Spinal cord (tissue), 10 donors: ENCODE measurements around the gene ARMC3. TPM values are rescaled to one million over a fixed set of nuclear protein-coding genes. Genes with fewer than 3 reads are reported as not detected.

Experiments used
- DNase-seq, 6 donors: peaks; one replicate each; pipeline versions ENCODE4 v3.0.0 to v3.0.0-alpha.2; 2013 to 2015; ENCODE audit warnings: low spot score in 6 of 6, low read depth in 4 of 6
- H3K27ac ChIP-seq: one replicate; pipeline ENCODE4 v1.5.1; 2013; ENCODE audit warnings: low read depth, low read length, control low read depth
- H3K27me3 ChIP-seq: one replicate; pipeline ENCODE4 v1.6.1; 2013; ENCODE audit warnings: low read length; ENCODE audit not compliant: control insufficient read depth, insufficient read depth
- H3K36me3 ChIP-seq: one replicate; pipeline ENCODE4 v1.6.1; 2013; ENCODE audit warnings: low read length; ENCODE audit not compliant: control insufficient read depth, insufficient read depth
- H3K4me1 ChIP-seq: one replicate; pipeline ENCODE4 v1.6.1; 2013; ENCODE audit warnings: low read length; ENCODE audit not compliant: control insufficient read depth, insufficient read depth
- H3K4me3 ChIP-seq: one replicate; pipeline ENCODE4 v1.5.1; 2013; ENCODE audit warnings: low read depth, low read length, control low read depth
- H3K9me3 ChIP-seq: one replicate; pipeline ENCODE4 v1.6.1; 2013; ENCODE audit warnings: low read length; ENCODE audit not compliant: control insufficient read depth, insufficient read depth
- WGBS: methylation state at CpG from one replicate; pipeline ENCODE4 v1.1.5; 2013; ENCODE audit warnings: missing lambda C conversion rate; ENCODE audit not compliant: insufficient coverage; 5-methylcytosine and 5-hydroxymethylcytosine counted together
- polyA plus RNA-seq, 2 donors: library from polyadenylated mRNA; unstranded; fragments of 120-200 nt; gene quantifications; one replicate each; pipeline ENCODE4 v1.2.1, GENCODE V29; 2013; ENCODE audit not compliant: insufficient read length in 2 of 2
- total RNA-seq, 2 donors: library from RNA; depleted of rRNA in 1 of 2; stranded (reverse); fragments of 120-200 nt in 1 of 2; fragments of >200 nt in 1 of 2; gene quantifications; one replicate each; pipeline versions ENCODE4 v1.2.3 to v1.2.4, GENCODE V29; 2013 to 2014
- donor health status: healthy.

ARMC3 gene
- total and polyA plus RNA-seq, 4 donors: 7.0 to 29.3 (median 10.8) TPM

DNA sequence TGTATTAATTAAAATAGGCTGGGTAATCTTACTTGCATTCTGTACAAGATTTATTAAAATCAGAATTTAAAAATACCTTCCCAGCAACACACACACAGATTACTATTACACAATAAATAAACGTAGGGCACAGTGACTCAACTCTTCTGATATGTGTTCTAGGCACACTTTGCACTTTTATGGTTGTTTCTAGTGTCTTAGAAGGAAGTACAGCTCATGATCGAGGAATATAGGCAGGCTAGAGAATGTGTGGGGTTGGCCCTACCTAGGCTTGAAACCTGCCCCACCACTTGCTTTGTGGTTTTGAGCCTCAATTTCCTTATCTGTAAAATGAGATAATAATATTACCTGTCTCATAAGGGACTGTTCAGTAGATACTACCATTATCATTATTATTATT is 30.5 kb downstream of the ARMC3 start:
- H3K4me1 ChIP-seq: no peaks in the 10 kb centered on the region
- no peak for DNase-seq
- H3K27ac ChIP-seq: no peak overlapping the region
- H3K9me3 ChIP-seq: no peaks in the 10 kb centered on the region
- H3K27me3 ChIP-seq: no peaks in the 10 kb centered on the region
- no peak overlapping the region for H3K4me3 ChIP-seq
- no peaks in the 10 kb centered on the region for H3K36me3 ChIP-seq
- WGBS: no CpG with 5 or more reads among the region's 2 CpGs

DNA sequence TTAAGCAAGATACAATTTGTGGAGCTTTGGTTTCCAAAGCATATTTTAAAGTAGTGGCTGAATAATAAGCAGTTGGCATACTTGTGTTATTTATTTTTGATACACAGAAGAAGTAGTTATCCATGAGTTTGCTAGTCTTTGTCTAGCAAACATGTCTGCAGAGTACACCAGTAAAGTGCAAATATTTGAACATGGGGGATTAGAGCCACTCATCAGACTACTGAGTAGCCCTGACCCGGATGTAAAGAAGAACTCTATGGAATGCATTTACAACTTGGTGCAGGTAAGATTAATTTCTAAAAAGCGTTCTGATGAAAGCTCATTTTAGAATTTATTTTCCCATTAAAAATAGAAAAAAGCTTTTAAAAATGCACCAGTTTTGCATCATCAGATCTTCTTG is 31.4 kb downstream of the ARMC3 start:
- Histone ChIP-seq H3K9me3 (no peaks in the 10 kb centered on the region), H3K4me1 (no peaks in the 10 kb centered on the region), H3K36me3 (no peaks in the 10 kb centered on the region), H3K27ac (no peak overlapping the region), H3K4me3 (no peak overlapping the region), H3K27me3 (no peaks in the 10 kb centered on the region)
- no peak for DNase-seq
- WGBS: no CpG with 5 or more reads among the region's 2 CpGs

DNA sequence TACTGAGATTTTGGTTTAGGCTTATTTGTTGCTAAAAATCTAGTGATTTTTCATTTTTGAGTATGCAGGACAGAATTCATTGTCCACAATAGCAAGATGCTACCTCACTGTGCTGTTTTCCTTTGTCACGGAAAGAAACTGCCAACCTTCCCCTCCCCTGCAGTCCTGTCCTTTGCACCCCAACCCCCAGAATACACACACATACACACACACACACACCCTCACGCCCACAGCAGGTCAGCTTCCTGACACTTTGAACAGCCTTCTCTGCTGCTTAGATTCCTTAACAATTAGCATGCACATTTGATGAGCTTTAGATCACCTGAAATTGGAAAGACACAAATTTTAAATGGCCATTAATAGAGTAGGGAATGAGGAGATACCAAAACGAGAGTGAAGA is 32.1 kb downstream of the ARMC3 start:
- no peak for DNase-seq
- no peak overlapping the region for H3K27ac ChIP-seq
- H3K4me3 ChIP-seq: no peak overlapping the region
- peaks cover 1% of the 10 kb centered on the region for H3K9me3 ChIP-seq
- H3K4me1 ChIP-seq: no peaks in the 10 kb centered on the region
- 86% methylated on average over 3 of the region's 3 CpGs for WGBS
- no peaks in the 10 kb centered on the region for H3K36me3 ChIP-seq
- no peaks in the 10 kb centered on the region for H3K27me3 ChIP-seq

DNA sequence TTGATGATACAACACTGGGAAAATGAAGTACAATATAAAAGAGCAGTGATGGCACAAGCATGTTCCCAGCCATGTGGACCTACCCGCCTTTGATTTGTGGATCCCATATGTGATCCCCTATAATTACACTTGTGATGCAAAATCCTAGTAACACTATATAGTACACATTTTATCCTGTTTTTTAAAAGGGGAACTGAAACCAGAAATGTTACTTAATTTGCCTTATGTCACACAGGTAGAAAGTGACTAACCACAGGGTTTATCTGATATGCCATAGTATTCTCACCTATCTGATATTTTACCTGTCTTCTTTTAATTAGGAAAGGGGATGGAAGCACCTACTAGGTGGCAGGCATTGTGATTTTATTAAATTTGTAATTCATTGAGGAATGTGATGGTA is 35.0 kb downstream of the ARMC3 start:
- H3K36me3 ChIP-seq: no peaks in the 10 kb centered on the region
- no peak overlapping the region for H3K4me3 ChIP-seq
- 100% methylated on average over 1 of the region's 1 CpG for WGBS
- no peaks in the 10 kb centered on the region for H3K27me3 ChIP-seq
- H3K4me1 ChIP-seq: no peaks in the 10 kb centered on the region
- H3K9me3 ChIP-seq: peaks cover 1% of the 10 kb centered on the region
- DNase-seq: no peak
- no peak overlapping the region for H3K27ac ChIP-seq

DNA sequence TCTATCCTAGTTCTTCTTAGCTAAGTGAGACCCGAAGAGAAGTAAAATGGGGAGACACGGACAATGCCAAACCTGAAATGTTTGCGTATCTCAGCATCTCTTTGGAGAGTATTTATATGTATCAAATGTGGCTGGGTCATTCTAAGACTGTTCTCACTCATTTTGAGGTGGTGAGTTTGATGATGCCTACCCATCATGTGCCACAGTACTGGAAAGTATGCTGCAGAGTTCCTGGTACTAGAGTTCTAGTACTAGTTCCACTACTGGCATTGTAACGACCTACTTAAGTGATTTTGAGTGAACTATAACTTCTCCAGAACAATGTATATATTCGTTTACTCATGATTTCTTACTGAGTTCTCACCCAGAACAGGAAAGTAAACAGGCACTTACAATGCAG is 41.9 kb downstream of the ARMC3 start:
- Histone ChIP-seq H3K4me1 (no peaks in the 10 kb centered on the region), H3K9me3 (no peaks in the 10 kb centered on the region), H3K27me3 (no peaks in the 10 kb centered on the region), H3K36me3 (no peaks in the 10 kb centered on the region), H3K27ac (no peak overlapping the region), H3K4me3 (no peak overlapping the region)
- WGBS: 100% methylated on average over 3 of the region's 5 CpGs
- no peak for DNase-seq

DNA sequence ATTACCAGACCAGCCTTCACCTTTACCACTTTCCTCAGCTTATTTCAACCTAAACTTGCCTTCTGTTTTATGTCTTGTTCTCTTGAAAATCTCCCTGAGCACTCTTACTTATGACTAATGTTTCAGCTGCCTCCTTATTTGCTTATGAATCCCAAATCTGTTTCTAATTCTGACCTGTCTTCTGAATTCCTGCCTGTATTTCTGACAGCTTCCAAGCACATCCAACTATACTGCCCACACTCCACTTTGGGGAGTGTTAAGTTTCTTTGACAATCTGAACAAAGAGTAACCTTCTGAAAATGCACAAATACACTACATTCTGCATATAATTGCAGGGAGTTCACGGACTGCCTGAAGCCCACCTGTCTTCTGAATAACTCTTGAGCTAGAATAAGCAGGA is 48.7 kb downstream of the ARMC3 start:
- no peak for DNase-seq
- Histone ChIP-seq H3K27me3 (no peaks in the 10 kb centered on the region), H3K9me3 (no peaks in the 10 kb centered on the region), H3K4me3 (no peak overlapping the region), H3K27ac (no peak overlapping the region), H3K36me3 (no peaks in the 10 kb centered on the region), H3K4me1 (no peaks in the 10 kb centered on the region)
- WGBS: 100% methylated on average over 1 of the region's 1 CpG

DNA sequence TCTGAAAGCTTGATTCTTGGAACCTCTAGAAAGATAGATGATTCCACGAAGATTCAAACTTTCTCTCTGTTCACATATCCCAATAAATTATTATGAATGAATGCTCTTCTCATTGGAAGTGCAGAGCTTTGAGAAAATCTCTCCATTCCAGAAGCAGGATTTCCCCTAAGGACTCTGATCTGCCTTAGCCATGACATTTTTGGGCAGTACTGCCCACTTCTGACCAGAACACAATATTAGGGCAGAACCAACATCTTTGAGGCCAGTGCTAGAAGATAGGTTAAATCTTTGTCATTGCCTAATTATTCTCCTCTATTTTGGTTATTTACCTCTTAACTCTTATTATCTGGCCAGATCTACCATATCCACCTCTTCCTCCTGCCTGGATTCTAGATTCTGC is 49.9 kb downstream of the ARMC3 start:
- no peak overlapping the region for H3K4me3 ChIP-seq
- H3K4me1 ChIP-seq: no peaks in the 10 kb centered on the region
- H3K27me3 ChIP-seq: no peaks in the 10 kb centered on the region
- no peaks in the 10 kb centered on the region for H3K36me3 ChIP-seq
- whole genome bisulfite sequencing: no CpG with 5 or more reads among the region's 1 CpG
- no peak for DNase-seq
- no peaks in the 10 kb centered on the region for H3K9me3 ChIP-seq
- H3K27ac ChIP-seq: no peak overlapping the region

DNA sequence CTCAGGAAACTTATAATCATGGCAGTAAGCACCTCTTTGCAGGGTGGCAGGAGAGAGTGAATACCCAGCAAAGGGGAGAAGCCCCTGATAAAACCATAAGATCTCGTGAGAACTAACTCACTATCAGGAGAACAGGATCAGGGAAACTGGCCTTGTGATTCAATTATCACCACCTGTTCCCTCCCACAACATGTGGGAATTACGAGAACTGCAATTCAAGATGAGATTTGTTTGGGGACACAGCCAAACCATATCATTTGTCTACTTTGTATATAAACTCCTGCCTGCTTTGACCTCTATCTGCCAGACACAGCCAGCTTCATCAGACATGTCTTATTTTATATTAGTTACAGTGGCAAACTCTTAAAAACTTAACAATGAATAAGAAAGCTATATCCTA is 50.4 kb downstream of the ARMC3 start:
- no peak overlapping the region for H3K4me3 ChIP-seq
- WGBS: 100% methylated on average over 1 of the region's 2 CpGs
- no peaks in the 10 kb centered on the region for H3K9me3 ChIP-seq
- H3K27ac ChIP-seq: no peak overlapping the region
- H3K27me3 ChIP-seq: no peaks in the 10 kb centered on the region
- no peak for DNase-seq
- H3K4me1 ChIP-seq: no peaks in the 10 kb centered on the region
- no peaks in the 10 kb centered on the region for H3K36me3 ChIP-seq

DNA sequence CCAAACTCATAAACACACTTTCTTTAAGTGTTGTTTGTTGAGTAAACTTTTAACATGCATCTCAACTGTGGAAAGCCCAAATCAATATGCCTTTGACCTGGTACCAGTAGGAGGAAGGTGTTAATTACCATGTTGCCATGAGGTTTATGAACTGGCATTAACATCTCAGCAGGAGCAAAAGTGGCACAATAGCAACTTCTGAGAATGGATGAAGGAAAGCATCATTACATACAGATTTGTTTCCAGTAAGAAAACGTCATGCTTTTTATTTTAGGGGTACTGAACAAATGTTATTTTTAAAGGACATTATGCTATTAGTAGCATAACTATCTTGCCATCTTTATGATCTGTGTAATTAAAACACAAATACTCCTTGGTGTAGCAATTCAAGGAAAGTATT is 51.1 kb downstream of the ARMC3 start:
- no peak overlapping the region for H3K4me3 ChIP-seq
- no CpG with 5 or more reads among the region's 1 CpG for WGBS
- DNase-seq: no peak
- no peaks in the 10 kb centered on the region for H3K9me3 ChIP-seq
- no peaks in the 10 kb centered on the region for H3K27me3 ChIP-seq
- no peaks in the 10 kb centered on the region for H3K36me3 ChIP-seq
- H3K4me1 ChIP-seq: no peaks in the 10 kb centered on the region
- H3K27ac ChIP-seq: no peak overlapping the region

DNA sequence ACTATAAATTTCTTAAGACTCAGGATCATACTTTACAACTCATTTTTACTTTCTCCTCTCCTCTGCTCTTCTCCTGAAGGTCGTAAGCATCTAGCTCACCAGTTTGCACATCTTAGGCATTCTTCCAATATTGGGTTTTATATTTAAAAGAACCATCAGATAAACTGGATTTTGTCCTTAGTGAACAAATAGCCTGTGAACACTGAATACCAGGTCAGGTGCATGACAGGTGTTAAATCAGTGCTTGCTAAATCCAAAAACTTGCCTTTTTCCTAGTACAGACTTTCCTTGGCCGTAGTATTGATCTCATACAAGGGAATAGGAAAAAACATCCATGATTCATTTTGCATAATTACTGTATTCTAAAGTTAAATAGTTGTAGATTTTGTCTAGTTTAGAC is 53.0 kb downstream of the ARMC3 start:
- Histone ChIP-seq H3K9me3 (no peaks in the 10 kb centered on the region), H3K4me1 (no peaks in the 10 kb centered on the region), H3K27me3 (no peaks in the 10 kb centered on the region), H3K36me3 (no peaks in the 10 kb centered on the region), H3K27ac (no peak overlapping the region), H3K4me3 (no peak overlapping the region)
- WGBS: no CpG with 5 or more reads among the region's 2 CpGs
- no peak for DNase-seq
